GM12878 (cell line): ENCODE measurements around the gene RGMB. TPM values are rescaled to one million over a fixed set of nuclear protein-coding genes. Genes with fewer than 3 reads are reported as not detected.

Experiments used
- BCL3 ChIP-seq: IDR thresholded peaks from 2 replicates; pipeline ENCODE4 v1.6.1; 2011; ENCODE audit warnings: borderline replicate concordance, low read depth, mild to moderate bottlenecking, moderate library complexity, low read length; ENCODE audit not compliant: insufficient read depth, poor library complexity, severe bottlenecking
- BRCA1 ChIP-seq: IDR thresholded peaks from 2 replicates; pipeline ENCODE4 v1.6.1; 2011; ENCODE audit warnings: low read depth, low read length, improper control_type of control experiment
- CBFB ChIP-seq: IDR thresholded peaks from 2 replicates; pipeline ENCODE4 v1.6.1; 2016; ENCODE audit warnings: antibody characterized with exemption, low read depth
- CUX1 ChIP-seq: IDR thresholded peaks from 2 replicates; pipeline ENCODE4 v1.6.1; 2012; ENCODE audit warnings: improper control_type of control experiment, low read depth, low read length; ENCODE audit not compliant: insufficient replicate concordance
- ESRRA ChIP-seq: IDR thresholded peaks from 2 replicates; pipeline ENCODE4 v1.6.1; 2012; ENCODE audit warnings: mild to moderate bottlenecking, low read length, improper control_type of control experiment
- FOXM1 ChIP-seq: IDR thresholded peaks from 2 replicates; pipeline ENCODE4 v1.6.1; 2012; ENCODE audit warnings: low read depth, mild to moderate bottlenecking, inconsistent platforms, low read length, moderate library complexity
- IKZF1 ChIP-seq: fragments of 450-650 bp; conservative IDR thresholded peaks from 2 replicates; pipeline ENCODE4 v1.6.1; 2017; ENCODE audit warnings: antibody characterized with exemption, mild to moderate bottlenecking
- PBX3 ChIP-seq: IDR thresholded peaks from 2 replicates; pipeline ENCODE4 v1.6.1; 2011; ENCODE audit warnings: mild to moderate bottlenecking, low read depth, low read length, moderate library complexity; ENCODE audit not compliant: insufficient replicate concordance
- RAD21 ChIP-seq: IDR thresholded peaks from 2 replicates; pipeline ENCODE4 v1.6.1; 2011; ENCODE audit warnings: mild to moderate bottlenecking, low read depth, low read length, moderate library complexity; ENCODE audit not compliant: insufficient read depth
- ZNF592 ChIP-seq: fragments of 450-650 bp; IDR thresholded peaks from 2 replicates; pipeline ENCODE4 v1.6.1; 2017; ENCODE audit warnings: mild to moderate bottlenecking, moderate library complexity
- polyA plus RNA-seq, 11 experiments: library from polyadenylated mRNA; depleted of rRNA in 4 of 11; unstranded in 6 of 11; stranded (reverse) in 5 of 11; fragments of >200 nt; fragmentation: Nextera tagmentation in 4 of 11; fragmentation: Illumina TruSeq in 1 of 11; extraction: Ambion mirVana in 4 of 11; extraction: Trizol in 1 of 11; gene quantifications; 1 replicate in 1 of 11; 2 replicates in 10 of 11; pipeline versions ENCODE4 v1.2.1 to v1.2.3, GENCODE V29; 2011 to 2016; ENCODE audit warnings: inconsistent platforms in 2 of 11, missing spikeins in 2 of 11, low read depth in 1 of 11
- total RNA-seq, 4 experiments: library from RNA; depleted of rRNA in 3 of 4; stranded (reverse); fragments of >200 nt in 3 of 4; fragmentation: Illumina TruSeq in 1 of 4; extraction: Trizol in 1 of 4; gene quantifications; 2 replicates each; pipeline versions ENCODE4 v1.2.1 to v1.2.3, GENCODE V29; 2013 to 2021

The RGMB gene
- total and polyA plus RNA-seq, 10 of the 15 experiments (the other 5 are each of a cell fraction or from before 2014, with no cell fraction given): 1.3 to 15.3 (median 7.4) TPM

- no peak for TF ChIP-seq ZNF592
- no peak for TF ChIP-seq IKZF1
- TF ChIP-seq RAD21: peak; percentile 89
- TF ChIP-seq CBFB: no peak
- no peak for TF ChIP-seq PBX3
- no peak for TF ChIP-seq ESRRA
- no peak for TF ChIP-seq BRCA1
- 0 out of 2 replicates have a peak, but pooled peaks have one; percentile 45 for TF ChIP-seq FOXM1
- TF ChIP-seq CUX1: no peak
- no peak for TF ChIP-seq BCL3
Measured at GRCh38 chr5:98796197-98796972, 22.9 kb downstream of the RGMB start (continued).
